T-helper 2 cell treated with Interferon-gamma antibody and Interleukin-4, amounts not matched to agents 5 μg/mL and 100 μg/mL, for 36 hours (primary cell): ENCODE results near the gene METTL9.
"Not testable (repeated sequence)": the region's sequence is repeated elsewhere in the genome, so short reads cannot be mapped to it uniquely, and the experiment has no call there.

Source experiments
- DNase-seq: peaks from one replicate; pipeline ENCODE4 v3.0.0; 2021; ENCODE audit warnings: low spot score
- H3K27ac Mint-ChIP-seq: one replicate; pipeline ENCODE4 v1.8.0; 2021; ENCODE audit warnings: mild to moderate bottlenecking, mixed read lengths
- H3K27me3 Mint-ChIP-seq: one replicate; pipeline ENCODE4 v1.8.0; 2021; ENCODE audit warnings: low read depth, mixed read lengths
- H3K36me3 Mint-ChIP-seq: one replicate; pipeline ENCODE4 v1.8.0; 2021; ENCODE audit warnings: low read depth, mixed read lengths
- H3K4me1 Mint-ChIP-seq: one replicate; pipeline ENCODE4 v1.8.0; 2021; ENCODE audit warnings: low read depth, mixed read lengths
- H3K4me3 Mint-ChIP-seq: one replicate; pipeline ENCODE4 v1.8.0; 2022; ENCODE audit warnings: mild to moderate bottlenecking, moderate library complexity, mixed read lengths
- H3K9me3 Mint-ChIP-seq: one replicate; pipeline ENCODE4 v1.8.0; 2021; ENCODE audit warnings: mixed read lengths

The METTL9 gene

GRCh38 chr16:21599122-21600030, at the start of gene METTL9:
Gene METTL9, plus strand, starts transcription at chr16:21599577. Its CDS starts 157 bp downstream, at chr16:21599734.
- Mint-ChIP-seq H3K4me3 (peak within 1 kb of the TSS; percentile 96), H3K27ac (peak within 1 kb of the TSS; percentile 90), H3K4me1 (peaks cover 45% of the 10 kb centered on the region), H3K9me3 (no peaks in the 10 kb centered on the region), H3K27me3 (no peaks in the 10 kb centered on the region), H3K36me3 (peaks cover 11% of the 10 kb centered on the region)
- DNase-seq = peak; percentile 95

DNA sequence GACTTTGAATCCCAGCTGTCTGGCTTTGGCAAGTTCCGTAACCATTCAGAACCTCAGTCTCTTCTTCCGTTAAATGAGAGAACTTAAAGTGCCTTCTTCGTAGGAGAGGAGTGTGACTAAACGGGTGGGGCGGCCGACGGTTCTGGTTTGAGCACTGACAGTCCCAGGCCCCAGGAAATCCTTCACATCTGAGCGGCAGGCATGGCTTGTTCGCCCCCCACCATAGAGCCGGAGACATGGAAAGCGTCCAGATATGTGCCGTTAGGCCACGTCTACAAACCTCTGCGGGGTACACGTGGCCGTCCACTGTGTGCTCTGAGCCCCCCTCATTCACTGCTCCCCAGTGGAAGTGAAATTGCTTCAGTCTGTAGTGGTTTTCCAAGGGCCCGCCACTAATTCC, 49.4 kb upstream of the METTL9 start:
- DNase-seq, H3K4me1 Mint-ChIP-seq, H3K4me3 Mint-ChIP-seq, H3K27ac Mint-ChIP-seq, H3K36me3 Mint-ChIP-seq, H3K9me3 Mint-ChIP-seq, H3K27me3 Mint-ChIP-seq: not testable (repeated sequence)

- not testable (repeated sequence) for H3K4me3 Mint-ChIP-seq, H3K27ac Mint-ChIP-seq, H3K36me3 Mint-ChIP-seq, H3K4me1 Mint-ChIP-seq, DNase-seq, H3K9me3 Mint-ChIP-seq, H3K27me3 Mint-ChIP-seq
These were observed 48.9 kb upstream of the METTL9 start for GRCh38 chr16:21550435-21550834.

- not testable (repeated sequence) for H3K27ac Mint-ChIP-seq, H3K4me3 Mint-ChIP-seq, DNase-seq, H3K4me1 Mint-ChIP-seq, H3K36me3 Mint-ChIP-seq, H3K27me3 Mint-ChIP-seq, H3K9me3 Mint-ChIP-seq
These were observed 48.3 kb upstream of the METTL9 start for GRCh38 chr16:21551076-21551475.

GRCh38 chr16:21551600-21551999, 47.8 kb upstream of the METTL9 start:
- H3K36me3 Mint-ChIP-seq, H3K9me3 Mint-ChIP-seq, H3K4me3 Mint-ChIP-seq, H3K27me3 Mint-ChIP-seq, DNase-seq, H3K4me1 Mint-ChIP-seq, H3K27ac Mint-ChIP-seq: not testable (repeated sequence)

GRCh38 chr16:21553481-21554296, 45.7 kb upstream of the METTL9 start:
- H3K36me3 Mint-ChIP-seq, H3K27ac Mint-ChIP-seq, DNase-seq, H3K4me3 Mint-ChIP-seq, H3K9me3 Mint-ChIP-seq, H3K27me3 Mint-ChIP-seq, H3K4me1 Mint-ChIP-seq: not testable (repeated sequence)

DNA sequence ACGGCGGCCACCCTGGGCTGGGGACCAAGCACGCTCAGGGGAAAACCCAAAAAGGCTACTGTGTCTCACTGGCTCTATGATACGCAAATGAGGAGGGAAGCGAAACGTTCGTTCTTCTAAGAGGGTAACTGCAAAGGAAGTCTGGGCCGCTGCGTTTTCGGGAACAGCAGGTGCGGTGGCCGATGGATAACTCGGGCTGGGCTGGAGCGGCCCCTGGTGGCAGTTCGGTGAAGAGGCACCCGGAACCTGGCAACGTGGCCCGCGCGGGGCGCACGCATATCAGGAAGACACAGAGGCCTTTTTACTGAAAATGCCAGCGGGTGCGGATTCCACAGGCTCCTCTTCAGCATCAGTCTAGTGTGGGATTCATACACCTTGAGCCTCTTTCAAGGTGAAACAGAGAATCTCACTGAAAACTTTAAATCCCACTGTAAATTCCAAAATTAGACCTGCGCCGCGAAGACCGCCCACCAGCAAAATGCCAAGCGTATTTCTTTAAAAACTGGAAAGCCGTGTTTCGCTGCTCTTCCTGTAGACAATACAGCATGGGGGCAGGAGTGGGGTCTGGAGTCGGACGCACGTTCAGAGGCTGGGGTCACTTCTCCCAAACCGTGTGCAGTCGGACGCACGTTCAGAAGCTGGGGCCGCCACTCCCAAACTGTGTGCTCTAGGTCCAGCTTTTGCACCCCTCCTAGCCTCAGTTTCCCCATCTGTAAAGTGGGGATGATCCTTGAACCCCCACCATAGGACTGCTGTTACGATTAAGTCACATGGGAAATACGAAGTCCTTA, 44.4 kb upstream of the METTL9 start:
- no peaks in the 10 kb centered on the region for H3K36me3 Mint-ChIP-seq
- H3K27me3 Mint-ChIP-seq = peaks cover 3% of the 10 kb centered on the region
- no peaks in the 10 kb centered on the region for H3K9me3 Mint-ChIP-seq
- H3K4me1 Mint-ChIP-seq = peaks cover 6% of the 10 kb centered on the region
- DNase-seq = peak; percentile 93
- peak overlapping the region; percentile 69 for H3K27ac Mint-ChIP-seq
- H3K4me3 Mint-ChIP-seq = peak overlapping the region; percentile 76

GRCh38 chr16:21555621-21556020, 43.8 kb upstream of the METTL9 start:
- not testable (repeated sequence) for H3K27me3 Mint-ChIP-seq, H3K4me3 Mint-ChIP-seq, H3K27ac Mint-ChIP-seq, H3K36me3 Mint-ChIP-seq, H3K9me3 Mint-ChIP-seq, H3K4me1 Mint-ChIP-seq, DNase-seq

DNA sequence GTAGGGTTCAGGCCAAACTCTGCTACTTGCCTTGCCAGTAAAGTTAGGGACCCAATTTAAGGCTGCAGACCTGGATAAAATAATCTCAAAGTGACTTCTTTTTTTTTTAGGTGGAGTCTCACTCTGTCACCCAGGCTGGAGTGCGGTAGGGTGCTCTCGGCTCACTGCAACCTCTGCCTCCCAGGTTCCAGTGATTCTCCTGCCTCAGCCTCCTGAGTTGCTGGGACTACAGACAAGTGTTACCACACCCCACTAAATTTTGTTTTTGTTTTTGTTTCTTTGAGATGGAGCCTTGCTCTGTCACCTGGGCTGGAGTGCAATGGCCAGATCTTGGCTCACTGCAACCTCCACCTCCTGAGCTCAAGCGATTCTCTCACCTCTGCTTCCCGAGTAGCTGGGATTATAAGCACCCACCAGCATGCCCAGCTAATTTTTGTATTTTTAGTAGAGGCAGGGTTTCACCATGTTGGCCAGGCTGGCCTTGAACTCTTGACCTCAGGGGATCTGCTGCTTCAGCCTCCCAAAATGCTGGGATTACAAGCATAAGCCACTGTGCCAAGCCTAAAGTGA, 43.3 kb upstream of the METTL9 start:
- not testable (repeated sequence) for H3K4me3 Mint-ChIP-seq, H3K27me3 Mint-ChIP-seq, H3K9me3 Mint-ChIP-seq, H3K4me1 Mint-ChIP-seq, H3K27ac Mint-ChIP-seq, DNase-seq, H3K36me3 Mint-ChIP-seq

DNA sequence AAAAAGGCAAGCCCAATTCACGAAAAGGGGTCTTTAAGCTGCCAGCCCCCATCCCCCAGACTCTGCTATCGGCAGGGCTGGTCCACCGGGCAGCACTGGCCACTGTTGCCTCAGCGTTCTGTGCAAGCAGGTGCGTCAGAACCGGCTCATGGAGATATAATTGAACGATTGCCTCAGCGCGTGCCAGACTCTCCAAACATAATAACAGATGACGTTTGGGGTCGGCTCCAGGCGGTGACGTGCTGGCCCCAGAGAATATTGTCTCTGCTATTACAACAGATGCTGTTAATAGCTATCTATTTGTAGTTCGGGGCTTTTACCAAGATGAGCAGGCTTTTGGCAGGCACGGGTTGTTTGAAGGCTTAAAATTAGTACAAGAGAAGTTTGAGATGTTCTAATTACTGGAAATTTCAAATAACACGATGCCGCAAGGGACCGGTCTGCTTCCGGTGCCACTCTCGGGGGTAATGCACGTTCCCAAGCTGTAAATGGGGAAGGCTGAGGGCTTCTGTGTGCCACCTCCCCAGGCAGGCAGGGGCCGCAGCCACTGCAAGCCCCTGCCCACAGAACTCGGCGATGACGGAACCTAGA, 42.6 kb upstream of the METTL9 start:
- H3K27me3 Mint-ChIP-seq, H3K27ac Mint-ChIP-seq, H3K36me3 Mint-ChIP-seq, H3K4me3 Mint-ChIP-seq, H3K9me3 Mint-ChIP-seq, DNase-seq, H3K4me1 Mint-ChIP-seq: not testable (repeated sequence)

GRCh38 chr16:21560462-21560861, 38.9 kb upstream of the METTL9 start:
- Mint-ChIP-seq H3K9me3 (no peaks in the 10 kb centered on the region), H3K36me3 (no peaks in the 10 kb centered on the region), H3K27ac (no peak overlapping the region), H3K4me1 (peaks cover 2% of the 10 kb centered on the region), H3K4me3 (no peak overlapping the region), H3K27me3 (peaks cover 3% of the 10 kb centered on the region)
- DNase-seq = no peak

GRCh38 chr16:21563676-21564075, 35.7 kb upstream of the METTL9 start:
- Mint-ChIP-seq H3K4me3 (no peak overlapping the region), H3K27me3 (peaks cover 7% of the 10 kb centered on the region), H3K4me1 (peaks cover 5% of the 10 kb centered on the region), H3K9me3 (no peaks in the 10 kb centered on the region), H3K36me3 (no peaks in the 10 kb centered on the region), H3K27ac (no peak overlapping the region)
- no peak for DNase-seq

DNA sequence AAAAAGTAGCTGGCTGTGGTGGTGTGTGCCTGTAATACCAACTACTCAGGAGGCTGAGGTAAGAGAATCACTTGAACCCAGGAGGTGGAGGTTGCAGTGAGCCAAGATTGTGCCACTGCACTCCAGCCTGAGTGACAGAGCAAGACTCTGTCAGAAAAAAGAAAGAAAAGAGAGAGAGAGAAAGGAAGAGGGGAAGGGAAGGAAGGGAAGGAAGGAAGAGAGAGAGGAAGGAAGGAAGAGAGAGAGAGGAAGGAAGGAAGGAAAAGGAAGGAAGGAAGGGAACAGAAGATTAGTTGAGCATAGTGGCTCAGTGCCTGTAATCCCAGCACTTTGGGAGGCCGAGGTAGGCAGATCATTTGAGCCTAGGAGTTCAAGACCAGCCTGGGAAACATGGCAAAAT, 35.0 kb upstream of the METTL9 start:
- not testable (repeated sequence) for H3K36me3 Mint-ChIP-seq, H3K4me3 Mint-ChIP-seq, H3K27ac Mint-ChIP-seq, H3K9me3 Mint-ChIP-seq, H3K4me1 Mint-ChIP-seq, DNase-seq, H3K27me3 Mint-ChIP-seq
